NCI-H69 (cell line): ENCODE measurements around the gene ERMN.
"Not testable (repeated sequence)": the region's sequence is repeated elsewhere in the genome, so short reads cannot be mapped to it uniquely, and the experiment has no call there.

Source experiments
- DNase-seq: peaks from one replicate; lab custom pipeline; 2025; lab: John Stamatoyannopoulos, UW

The ERMN gene

GRCh38 chr2:157292853-157293252, 32.8 kb downstream of the ERMN start:
- no peak for DNase-seq

DNA sequence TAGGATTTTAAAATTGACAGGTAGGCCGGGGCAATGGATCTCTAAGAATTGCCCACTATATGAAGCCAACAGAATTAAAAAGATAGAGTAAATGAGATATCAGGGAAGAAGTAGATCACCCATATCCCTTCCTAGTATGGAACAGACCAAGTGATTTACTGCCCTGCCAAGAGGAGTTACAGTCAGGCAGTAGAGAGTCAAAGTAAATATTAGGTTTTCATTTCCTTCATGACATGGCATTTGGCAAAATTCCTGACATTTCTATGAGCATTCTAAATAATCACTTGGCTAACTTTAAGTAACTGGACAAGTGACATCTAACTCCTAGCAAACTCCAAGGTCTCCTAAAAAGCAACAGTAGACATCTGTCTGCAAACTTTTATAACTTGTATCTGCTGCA, 34.6 kb downstream of the ERMN start:
- DNase-seq = peak; percentile 18

- DNase-seq = no peak
Measured at GRCh38 chr2:157290525-157290924, 35.1 kb downstream of the ERMN start.

DNA sequence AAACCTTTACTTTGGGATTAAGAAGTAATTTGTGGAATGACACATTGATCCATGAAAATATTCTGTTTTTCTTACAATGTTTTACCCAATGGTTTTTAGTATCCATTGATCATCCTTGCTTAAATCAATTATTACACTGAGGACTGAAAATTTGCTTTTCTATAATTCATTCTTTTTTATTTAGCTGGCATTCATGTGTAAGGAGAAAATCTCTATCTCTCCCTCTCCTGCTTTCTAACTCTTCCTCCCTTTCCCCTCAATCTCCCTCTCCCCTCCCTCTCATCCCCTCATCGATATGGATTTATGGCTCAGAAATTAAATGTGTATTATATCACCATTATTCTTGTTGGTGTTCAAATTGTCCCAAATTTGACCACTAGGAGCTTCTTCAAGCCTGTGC, 38.5 kb downstream of the ERMN start:
- no peak for DNase-seq

DNA sequence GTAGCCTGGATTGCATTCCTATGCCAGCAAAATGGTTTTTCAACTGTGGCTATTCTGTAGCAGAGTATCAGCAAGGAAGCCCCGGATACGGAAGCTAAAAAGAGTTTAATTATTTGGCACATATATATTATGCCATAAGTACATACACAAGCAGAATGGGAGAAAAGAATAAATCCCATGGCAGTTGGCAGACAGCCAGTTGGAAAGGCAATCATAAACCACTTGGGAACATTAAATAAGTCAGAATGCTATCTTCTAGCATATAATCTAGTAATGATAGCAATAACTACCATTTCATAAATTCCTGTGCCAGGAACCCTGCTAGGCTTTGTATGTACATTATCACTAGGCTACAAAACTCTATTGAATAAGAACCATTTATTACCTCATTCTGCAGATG, 42.2 kb downstream of the ERMN start:
- DNase-seq = peak; percentile 52

DNA sequence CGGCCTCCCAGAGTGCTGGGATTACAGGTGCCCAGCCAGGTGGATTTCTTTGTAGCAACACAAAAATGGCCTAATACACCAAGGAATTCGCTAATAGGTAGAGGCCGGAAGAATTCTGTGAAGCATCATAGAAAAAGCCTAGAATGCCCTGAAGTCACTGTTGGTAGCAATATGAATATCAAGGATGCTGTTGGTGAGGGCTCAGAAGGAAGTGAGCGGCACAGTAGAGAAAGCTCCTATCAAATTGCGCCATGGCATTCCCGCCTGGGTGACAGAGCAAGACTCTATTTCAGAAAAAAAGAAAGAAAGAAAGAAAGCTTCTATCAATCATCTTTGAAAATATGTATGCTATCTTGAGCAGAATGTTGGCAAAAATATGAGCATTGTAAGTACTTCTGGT, 44.3 kb downstream of the ERMN start:
- no peak for DNase-seq

- not testable (repeated sequence) for DNase-seq
Measured at GRCh38 chr2:157279311-157279710, 46.3 kb downstream of the ERMN start.

DNA sequence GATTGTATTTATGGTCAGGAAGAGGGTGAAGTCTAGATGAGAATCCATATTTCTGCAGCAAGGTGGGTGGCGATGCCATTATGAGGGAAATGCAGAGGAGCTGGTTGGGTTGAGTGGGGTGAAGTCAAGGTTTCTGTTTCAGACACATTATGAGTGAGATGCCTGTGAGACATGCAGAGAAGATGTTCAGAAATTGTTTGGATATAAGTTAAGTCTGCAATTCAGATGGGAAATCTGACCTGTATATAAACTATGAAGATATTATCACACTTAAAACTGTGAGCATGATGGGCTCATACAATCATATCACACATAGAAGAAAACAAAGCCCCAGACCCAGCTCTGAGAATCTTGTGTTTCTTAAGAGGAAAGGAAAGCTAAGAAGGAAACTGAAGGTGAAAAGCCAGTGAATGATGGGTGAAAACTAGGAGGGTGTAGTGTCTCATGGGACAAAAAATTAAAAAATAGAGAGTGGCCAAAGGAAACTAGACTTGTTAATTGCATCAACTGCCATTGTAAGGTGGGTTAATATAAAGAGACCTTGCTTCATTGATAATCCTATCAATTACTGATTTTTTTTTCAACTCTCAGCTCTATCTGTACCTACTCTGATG, 53.9 kb downstream of the ERMN start:
- DNase-seq = no peak

- DNase-seq = no peak
Measured at GRCh38 chr2:157269922-157270321, 55.7 kb downstream of the ERMN start.

GRCh38 chr2:157269060-157269459, 56.6 kb downstream of the ERMN start:
- DNase-seq = no peak
